GM12878 (cell line): Measurements from ENCODE around the gene AWAT1. TPM values are rescaled to one million over a fixed set of nuclear protein-coding genes. Genes with fewer than 3 reads are reported as not detected.

Experiments
- ATAC-seq: fragments of 200-7000 bp; cut with Tn5 transposase; 3 replicates; pipeline ENCODE4 v1.9.1; 2020; ENCODE audit warnings: mild to moderate bottlenecking, moderate library complexity
- BruUV-seq: library from RNA; stranded (reverse); fragments of 400-500 nt; replicated peaks from 2 replicates; lab custom pipeline; 2021; lab: Mats Ljungman, UMichigan
- CTCF ChIA-PET: fragments of 300-600 bp; sonication (Branson Sonifier 250); formaldehyde crosslinking; extraction: SDS; loops from one replicate; lab custom pipeline; 2021; ENCODE audit warnings: inconsistent platforms; lab: Yijun Ruan, JAX
- POLR2A ChIA-PET: fragments of 350-600 bp; formaldehyde crosslinking; extraction: SDS; loops from one replicate; lab custom pipeline; 2021; ENCODE audit warnings: inconsistent platforms; lab: Charles Lee
- RAD21 ChIA-PET: fragments of 300-600 bp; sonication (Branson Sonifier 250); formaldehyde crosslinking; loops from one replicate; lab custom pipeline; 2023; ENCODE audit warnings: antibody characterized with exemption; ENCODE audit not compliant: unreplicated experiment; lab: Charles Lee
- SMC1A ChIA-PET: fragments of 300-600 bp; sonication (Branson Sonifier 250); formaldehyde crosslinking; loops from one replicate; lab custom pipeline; 2023; ENCODE audit not compliant: unreplicated experiment, uncharacterized antibody; lab: Charles Lee
- DNase-seq: peaks from one replicate; pipeline ENCODE4 v3.0.0-alpha.2; 2011; ENCODE audit warnings: low read depth, low spot score
- FAIRE-seq: peaks from 3 replicates; lab custom pipeline; 2011; peaks lifted over from hg19 to GRCh38; lab: Jason Lieb, UNC
- H2AFZ ChIP-seq: 2 replicates; pipeline ENCODE4 v1.6.0; 2011; ENCODE audit warnings: low read depth, low read length, control low read depth; ENCODE audit not compliant: control insufficient read depth
- H3K27ac ChIP-seq: 2 replicates; pipeline ENCODE4 v1.5.1; 2011; ENCODE audit warnings: control low read depth; ENCODE audit not compliant: control insufficient read depth, insufficient read depth
- H3K27me3 ChIP-seq, 2 experiments: replicated peaks in 1 of 2; 2 replicates each; pipeline versions ENCODE4 v1.6.0 to v1.6.1; 2011; ENCODE audit warnings: low read length in 1 of 2; ENCODE audit not compliant: control insufficient read depth in 2 of 2, insufficient read depth in 2 of 2
- H3K36me3 ChIP-seq, 2 experiments: 2 replicates each; pipeline ENCODE4 v1.5.1; 2011; ENCODE audit warnings: low read length in 1 of 2; ENCODE audit not compliant: control insufficient read depth in 2 of 2, insufficient read depth in 2 of 2
- H3K4me1 ChIP-seq: 2 replicates; pipeline ENCODE4 v1.6.1; 2011; ENCODE audit warnings: mild to moderate bottlenecking, low read length, moderate library complexity, mixed read lengths; ENCODE audit not compliant: control insufficient read depth, insufficient read depth
- H3K4me2 ChIP-seq: 2 replicates; pipeline ENCODE4 v1.6.0; 2011; ENCODE audit warnings: control low read depth; ENCODE audit not compliant: control insufficient read depth, insufficient read depth
- H3K4me3 ChIP-seq: fragments of 200-600 bp; sonication (generic); 2 replicates; pipeline ENCODE4 v1.5.1; 2016
- H3K79me2 ChIP-seq: 2 replicates; pipeline ENCODE4 v1.6.0; 2011; ENCODE audit warnings: low read length; ENCODE audit not compliant: control insufficient read depth, insufficient read depth
- H3K9ac ChIP-seq: 2 replicates; pipeline ENCODE4 v1.8.0; 2011; ENCODE audit warnings: low read length, control low read depth, mixed read lengths; ENCODE audit not compliant: control insufficient read depth, insufficient read depth
- H3K9me3 ChIP-seq: replicated peaks from 3 replicates; pipeline ENCODE4 v1.5.1; 2011; ENCODE audit warnings: mild to moderate bottlenecking, low read length; ENCODE audit not compliant: control insufficient read depth, insufficient read depth
- H4K20me1 ChIP-seq: 2 replicates; pipeline ENCODE4 v1.6.0; 2011; ENCODE audit not compliant: control insufficient read depth, insufficient read depth
- EZH2 ChIP-seq: IDR thresholded peaks from 2 replicates; pipeline ENCODE4 v1.6.1; 2012; ENCODE audit warnings: low read depth, mild to moderate bottlenecking, control low read depth, inconsistent platforms, low read length, borderline replicate concordance; ENCODE audit not compliant: control insufficient read depth
- ZBED1 ChIP-seq: IDR thresholded peaks from 2 replicates; pipeline ENCODE4 v1.6.1; 2016; ENCODE audit warnings: borderline replicate concordance
- WGBS: methylation state at CpG from one replicate; pipeline ENCODE4 v1.1.6; 2016; ENCODE audit warnings: low lambda C conversion rate; ENCODE audit not compliant: insufficient replicate concordance, insufficient coverage; ENCODE audit errors: missing lambda C conversion rate; 5-methylcytosine and 5-hydroxymethylcytosine counted together
- in situ Hi-C: fragments of 300-500 bp; cut with MboI; formaldehyde crosslinking; loops from 9 replicates; pipeline ENCODE4 v1.14.3; 2018; ENCODE audit warnings: mixed read lengths
- intact Hi-C: fragments of 100-400 bp; cut with micrococcal nuclease; formaldehyde crosslinking; loops from one replicate; pipeline ENCODE4 v1.14.2; 2022; ENCODE audit not compliant: unreplicated experiment
- polyA plus RNA-seq, 11 experiments: library from polyadenylated mRNA; depleted of rRNA in 4 of 11; unstranded in 6 of 11; stranded (reverse) in 5 of 11; fragments of >200 nt; fragmentation: Nextera tagmentation in 4 of 11; fragmentation: Illumina TruSeq in 1 of 11; extraction: Ambion mirVana in 4 of 11; extraction: Trizol in 1 of 11; gene quantifications; 1 replicate in 1 of 11; 2 replicates in 10 of 11; pipeline versions ENCODE4 v1.2.1 to v1.2.3, GENCODE V29; 2011 to 2016; ENCODE audit warnings: inconsistent platforms in 2 of 11, missing spikeins in 2 of 11, low read depth in 1 of 11
- total RNA-seq, 4 experiments: library from RNA; depleted of rRNA in 3 of 4; stranded (reverse); fragments of >200 nt in 3 of 4; fragmentation: Illumina TruSeq in 1 of 4; extraction: Trizol in 1 of 4; gene quantifications; 2 replicates each; pipeline versions ENCODE4 v1.2.1 to v1.2.3, GENCODE V29; 2013 to 2021
- TF ChIP-seq, protein P1 (sequence below): IDR thresholded peaks from 2 replicates; pipeline ENCODE4 v1.6.1; 2012; ENCODE audit warnings: improper control_type of control experiment, low read depth, low read length; ENCODE audit not compliant: insufficient replicate concordance

AWAT1 gene
- total and polyA plus RNA-seq, 10 of the 15 experiments (the other 5 are each of a cell fraction or from before 2014, with no cell fraction given) = not detected

DNA sequence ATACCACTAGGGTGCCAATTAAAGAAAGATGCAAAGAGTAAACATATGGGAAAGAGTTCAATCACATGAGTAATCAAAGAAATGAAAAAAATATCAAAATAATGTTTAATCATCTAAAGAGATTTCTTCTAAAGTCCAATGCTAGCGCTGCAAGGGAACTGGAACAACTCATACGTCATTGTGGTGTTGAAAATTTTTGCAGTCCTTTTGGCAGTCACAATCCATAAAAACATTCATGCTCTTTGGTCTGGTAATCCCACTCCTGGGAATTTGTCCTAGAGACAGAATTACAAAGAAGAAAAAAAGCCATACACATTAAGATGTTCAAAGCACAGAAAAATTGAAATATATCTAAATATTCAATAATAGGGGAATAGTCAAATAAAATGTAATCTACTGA is 21.0 kb downstream of the AWAT1 start:
- CTCF ChIA-PET = no interaction called here
- 75% methylated on average over 2 of the region's 2 CpGs for WGBS
- SMC1A ChIA-PET = no interaction called here

More for the DNA sequence above, 21.0 kb downstream of the AWAT1 start:
- Histone ChIP-seq H4K20me1 (no peaks in the 10 kb centered on the region), H3K9ac (no peak overlapping the region), H3K4me3 (no peak overlapping the region)
- no peak for FAIRE-seq
- TF ChIP-seq EZH2 = no peak
- TF ChIP-seq ZBED1 = no peak
- TF ChIP-seq, protein P1, sequence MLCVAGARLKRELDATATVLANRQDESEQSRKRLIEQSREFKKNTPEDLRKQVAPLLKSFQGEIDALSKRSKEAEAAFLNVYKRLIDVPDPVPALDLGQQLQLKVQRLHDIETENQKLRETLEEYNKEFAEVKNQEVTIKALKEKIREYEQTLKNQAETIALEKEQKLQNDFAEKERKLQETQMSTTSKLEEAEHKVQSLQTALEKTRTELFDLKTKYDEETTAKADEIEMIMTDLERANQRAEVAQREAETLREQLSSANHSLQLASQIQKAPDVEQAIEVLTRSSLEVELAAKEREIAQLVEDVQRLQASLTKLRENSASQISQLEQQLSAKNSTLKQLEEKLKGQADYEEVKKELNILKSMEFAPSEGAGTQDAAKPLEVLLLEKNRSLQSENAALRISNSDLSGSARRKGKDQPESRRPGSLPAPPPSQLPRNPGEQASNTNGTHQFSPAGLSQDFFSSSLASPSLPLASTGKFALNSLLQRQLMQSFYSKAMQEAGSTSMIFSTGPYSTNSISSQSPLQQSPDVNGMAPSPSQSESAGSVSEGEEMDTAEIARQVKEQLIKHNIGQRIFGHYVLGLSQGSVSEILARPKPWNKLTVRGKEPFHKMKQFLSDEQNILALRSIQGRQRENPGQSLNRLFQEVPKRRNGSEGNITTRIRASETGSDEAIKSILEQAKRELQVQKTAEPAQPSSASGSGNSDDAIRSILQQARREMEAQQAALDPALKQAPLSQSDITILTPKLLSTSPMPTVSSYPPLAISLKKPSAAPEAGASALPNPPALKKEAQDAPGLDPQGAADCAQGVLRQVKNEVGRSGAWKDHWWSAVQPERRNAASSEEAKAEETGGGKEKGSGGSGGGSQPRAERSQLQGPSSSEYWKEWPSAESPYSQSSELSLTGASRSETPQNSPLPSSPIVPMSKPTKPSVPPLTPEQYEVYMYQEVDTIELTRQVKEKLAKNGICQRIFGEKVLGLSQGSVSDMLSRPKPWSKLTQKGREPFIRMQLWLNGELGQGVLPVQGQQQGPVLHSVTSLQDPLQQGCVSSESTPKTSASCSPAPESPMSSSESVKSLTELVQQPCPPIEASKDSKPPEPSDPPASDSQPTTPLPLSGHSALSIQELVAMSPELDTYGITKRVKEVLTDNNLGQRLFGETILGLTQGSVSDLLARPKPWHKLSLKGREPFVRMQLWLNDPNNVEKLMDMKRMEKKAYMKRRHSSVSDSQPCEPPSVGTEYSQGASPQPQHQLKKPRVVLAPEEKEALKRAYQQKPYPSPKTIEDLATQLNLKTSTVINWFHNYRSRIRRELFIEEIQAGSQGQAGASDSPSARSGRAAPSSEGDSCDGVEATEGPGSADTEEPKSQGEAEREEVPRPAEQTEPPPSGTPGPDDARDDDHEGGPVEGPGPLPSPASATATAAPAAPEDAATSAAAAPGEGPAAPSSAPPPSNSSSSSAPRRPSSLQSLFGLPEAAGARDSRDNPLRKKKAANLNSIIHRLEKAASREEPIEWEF = no peak
- TF ChIP-seq, all 136 proteins: peak for 0
- Histone ChIP-seq H3K27me3 (no peaks in the 10 kb centered on the region), H3K79me2 (no peaks in the 10 kb centered on the region), H3K4me1 (no peaks in the 10 kb centered on the region), H2AFZ (no peak overlapping the region), H3K36me3 (no peaks in the 10 kb centered on the region), H3K9me3 (no peaks in the 10 kb centered on the region), H3K4me2 (no peak overlapping the region), H3K27ac (no peak overlapping the region)
- no TSS peak for BruUV-seq
- POLR2A ChIA-PET = no interaction called here
- intact Hi-C loops = no loop called here
- DNase-seq (no peak), ATAC-seq (no peak)
- in situ Hi-C loops = no loop called here
- RAD21 ChIA-PET = no interaction called here
